Ovary (tissue), 9 donors: ENCODE results near the gene ZBTB8A. TPM values are rescaled to one million over a fixed set of nuclear protein-coding genes. Genes with fewer than 3 reads are reported as not detected.
A peak's percentile ranks its signal among the peaks of the same experiment; 100 is the strongest.

Experiments used
- DNase-seq, 5 donors: peaks; one replicate each; pipeline ENCODE4 v3.0.0-alpha.2; 2019 to 2020
- H3K27ac ChIP-seq, 2 donors: fragments of 200-600 bp; one replicate each; pipeline versions ENCODE4 v1.5.1 to v1.8.0; 2019 to 2022
- H3K27me3 ChIP-seq: fragments of 200-600 bp; one replicate; pipeline ENCODE4 v1.8.0; 2022
- H3K36me3 ChIP-seq: fragments of 200-600 bp; sonication (generic); one replicate; pipeline ENCODE4 v1.5.1; 2019
- H3K4me1 ChIP-seq: one replicate; pipeline ENCODE4 v1.8.1; 2013; ENCODE audit warnings: mild to moderate bottlenecking, moderate library complexity; ENCODE audit not compliant: insufficient read depth
- H3K4me3 ChIP-seq: fragments of 200-600 bp; sonication (generic); one replicate; pipeline ENCODE4 v1.5.1; 2017
- H3K9me3 ChIP-seq, 2 donors: fragments of 200-600 bp in 1 of 2; sonication (generic) in 1 of 2; one replicate each; pipeline versions ENCODE4 v1.5.1 to v1.8.1; 2013 to 2019; ENCODE audit warnings: mild to moderate bottlenecking in 1 of 2, moderate library complexity in 1 of 2
- CTCF ChIP-seq, 3 donors: fragments of 450-650 bp in 2 of 3; fragments of 200-600 bp in 1 of 3; IDR thresholded peaks; one replicate each; pipeline versions ENCODE4 v1.5.1 to v1.8.0; 2016 to 2022; ENCODE audit warnings: antibody characterized with exemption in 3 of 3, mild to moderate bottlenecking in 1 of 3
- EP300 ChIP-seq: sonication (generic); formaldehyde crosslinking; IDR thresholded peaks from one replicate; pipeline ENCODE4 v1.6.1; 2017; ENCODE audit warnings: antibody characterized with exemption
- POLR2A ChIP-seq: fragments of 450-650 bp; IDR thresholded peaks from one replicate; pipeline ENCODE4 v1.6.1; 2017; ENCODE audit warnings: antibody characterized with exemption, mild to moderate bottlenecking, moderate library complexity
- WGBS, 3 donors: extraction: QIAGEN DNeasy Blood & Tissue Kit in 1 of 3; methylation state at CpG; one replicate each; pipeline versions ENCODE4 v1.1.5 to v1.1.7; 2013 to 2017; 5-methylcytosine and 5-hydroxymethylcytosine counted together
- intact Hi-C, 4 donors: fragments of 100-400 bp; cut with DNase I; formaldehyde crosslinking; loops; one replicate each; pipeline versions ENCODE4 v1.11.0 to v1.15.1; 2022 to 2023
- polyA plus RNA-seq, 2 donors: library from polyadenylated mRNA; stranded (reverse); fragments of 200-250 nt in 1 of 2; fragments of 350-450 nt in 1 of 2; fragmentation: Illumina TruSeq in 1 of 2; extraction: RNeasy Lipid Tissue Mini Kit (QIAGEN cat#74804) in 1 of 2; gene quantifications; one replicate each; pipeline ENCODE4 v1.2.3, GENCODE V29; 2013 to 2014
- small RNA-seq: library from RNA; depleted of rRNA; stranded (forward); fragments of <200 nt; gene quantifications from one replicate; pipeline ENCODE3, GENCODE V24; 2016
- total RNA-seq, 7 donors: library from RNA; depleted of rRNA in 2 of 7; stranded (reverse); fragments of >200 nt in 2 of 7; fragmentation: NEBNext Ultra II Directional in 3 of 7; extraction: Animal tissue kit (Norgen Biotek cat#: 25700) in 3 of 7; gene quantifications; one replicate each; pipeline versions ENCODE4 v1.1.0 to v1.2.4, GENCODE V29; 2016 to 2023
- donor health status: DM: no; HTN: no; CAD: no; lungs with moderate emphysema.
- donor health status: DM: no; HTN: no; CAD: no.
- donor health status: Bipolar disorder and iron deficiency.
- donor health status: DM: yes; HTN: yes; CAD: no.
- donor health status: DM: no; HTN: no; CAD: no.
- donor health status: DM: yes; HTN: yes; CAD: no.

ZBTB8A gene
- total and polyA plus RNA-seq, 9 donors = 4.5 to 13.9 (median 10.3) TPM

GRCh38 chr1:32651461-32652073, 112.3 kb downstream of the ZBTB8A start:
- no peaks in the 10 kb centered on the region for H3K9me3 ChIP-seq
- H3K27ac ChIP-seq = peak overlapping the region; percentile 84 to 96
- H3K27me3 ChIP-seq = no peaks in the 10 kb centered on the region
- H3K4me3 ChIP-seq = peak overlapping the region; percentile 54
- H3K4me1 ChIP-seq = peaks cover 7% of the 10 kb centered on the region
- DNase-seq = no peak
- no peaks in the 10 kb centered on the region for H3K36me3 ChIP-seq
- TF ChIP-seq POLR2A = no peak
- no peak for TF ChIP-seq EP300
- intact Hi-C loops = loop anchor here in 1 of 4 donors (10.0 kb wide), 1 partner anchor 53 kb away; the partner anchor contains the start of gene SYNC
- WGBS, 3 donors = 0 to 1% (median 1%) methylated on average over 38 to 43 of the region's 43 CpGs

DNA sequence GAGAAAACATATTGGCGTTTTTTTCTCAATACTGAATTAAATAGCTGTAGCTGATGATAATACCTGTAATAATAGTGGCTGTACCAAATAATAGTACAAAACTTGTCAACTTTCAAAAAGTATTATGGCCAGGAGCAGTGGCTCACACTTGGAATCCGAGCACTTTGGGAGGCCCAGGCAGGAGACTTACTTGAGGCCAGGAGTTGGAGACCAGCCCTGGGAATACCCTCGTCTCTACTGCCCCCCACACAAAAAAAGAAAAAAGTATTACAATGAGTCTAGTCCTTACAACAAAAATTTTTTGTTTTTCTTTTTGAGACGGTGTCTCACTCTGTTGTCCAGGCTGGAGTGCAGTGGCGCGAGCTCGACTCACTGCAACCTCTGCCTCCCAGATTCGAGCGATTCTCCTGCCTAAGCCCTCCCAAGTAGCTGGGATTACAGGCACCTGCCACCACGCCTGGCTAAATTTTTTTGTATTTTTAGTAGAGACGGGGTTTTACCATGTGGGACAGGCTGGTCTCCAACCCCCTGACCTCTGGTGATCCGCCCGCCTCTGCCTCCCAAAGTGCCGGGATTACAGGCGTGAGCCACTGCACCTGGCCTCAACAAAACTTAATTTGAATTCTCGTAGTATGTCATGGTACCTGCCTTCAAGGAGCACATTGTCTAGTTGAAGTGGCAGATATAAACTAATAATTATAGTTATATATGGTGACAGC, 113.2 kb downstream of the ZBTB8A start:
- intact Hi-C loops = loop anchor here in 1 of 4 donors (10.0 kb wide), 1 partner anchor 52 kb away; the partner anchor contains the start of gene SYNC
- Histone ChIP-seq H3K9me3 (no peaks in the 10 kb centered on the region), H3K27ac (no peak overlapping the region), H3K27me3 (no peaks in the 10 kb centered on the region), H3K4me3 (peak overlapping the region; percentile 54), H3K36me3 (no peaks in the 10 kb centered on the region), H3K4me1 (peaks cover 7% of the 10 kb centered on the region)
- DNase-seq = no peak
- 77 to 83% (median 77%) methylated on average over 16 of the region's 16 CpGs for WGBS, 3 donors
- TF ChIP-seq EP300 = no peak
- no peak for TF ChIP-seq POLR2A
- TF ChIP-seq CTCF (IDR thresholded peaks at IDR 0.05) = no peak

Small RNA genes within 50 kb of the gene (small RNA-seq; reads per million reads assigned to genes)
- not detected for gene RF00019

Other genes with a start within 250 kb of the ZBTB8A start
- gene HDAC1, start 247.3 kb upstream of the ZBTB8A start, total RNA-seq = 100 to 1,000 TPM in 1 of 7 donors, 10 to 100 TPM in 6; 52.9 to 107 (median 89.2) TPM
- gene HDAC1, start 247.3 kb upstream of the ZBTB8A start, polyA plus RNA-seq = 100 to 1,000 TPM in 1 of 2 donors, 10 to 100 TPM in 1; 66.7 to 101 TPM
- 100 to 1,000 TPM; 105 to 667 (median 335) TPM for gene MARCKSL1, start 203.2 kb upstream of the ZBTB8A start, total RNA-seq
- 100 to 1,000 TPM; 226 to 268 TPM for gene MARCKSL1, start 203.2 kb upstream of the ZBTB8A start, polyA plus RNA-seq
- gene FAM229A, start 176.9 kb upstream of the ZBTB8A start, total RNA-seq = 10 to 100 TPM in 6 of 7 donors, 1 to 10 TPM in 1; 9.1 to 27.0 (median 15.5) TPM
- 10 to 100 TPM in 1 of 2 donors, 1 to 10 TPM in 1; 3.0 to 13.2 TPM for gene FAM229A, start 176.9 kb upstream of the ZBTB8A start, polyA plus RNA-seq
- 10 to 100 TPM in 1 of 7 donors, 1 to 10 TPM in 6; 2.5 to 12.4 (median 4.0) TPM for gene TSSK3, start 176.9 kb upstream of the ZBTB8A start, total RNA-seq
- gene TSSK3, start 176.9 kb upstream of the ZBTB8A start, polyA plus RNA-seq = 1 to 10 TPM in 1 of 2 donors, under 1 TPM in 1; 0.78 to 4.2 TPM
- gene BSDC1, start 145.0 kb upstream of the ZBTB8A start, total RNA-seq = 100 to 1,000 TPM in 1 of 7 donors, 10 to 100 TPM in 6; 54.9 to 107 (median 73.0) TPM
- 10 to 100 TPM; 60.5 to 60.7 TPM for gene BSDC1, start 145.0 kb upstream of the ZBTB8A start, polyA plus RNA-seq
- gene ZBTB8B, start 74.4 kb upstream of the ZBTB8A start, total RNA-seq = under 1 TPM; under 0.01 to 0.18 (median 0.10) TPM
- under 1 TPM; 0.04 to 0.10 TPM for gene ZBTB8B, start 74.4 kb upstream of the ZBTB8A start, polyA plus RNA-seq
- gene ZBTB8OS, start 111.1 kb downstream of the ZBTB8A start, total RNA-seq = 10 to 100 TPM; 20.1 to 37.0 (median 27.8) TPM
- 10 to 100 TPM; 20.9 to 25.5 TPM for gene ZBTB8OS, start 111.1 kb downstream of the ZBTB8A start, polyA plus RNA-seq
- 100 to 1,000 TPM in 6 of 7 donors, 10 to 100 TPM in 1; 86.3 to 223 (median 191) TPM for gene RBBP4, start 111.8 kb downstream of the ZBTB8A start, total RNA-seq
- 100 to 1,000 TPM in 1 of 2 donors, 10 to 100 TPM in 1; 78.2 to 117 TPM for gene RBBP4, start 111.8 kb downstream of the ZBTB8A start, polyA plus RNA-seq
- 10 to 100 TPM in 3 of 7 donors, 1 to 10 TPM in 4; 3.2 to 13.5 (median 9.8) TPM for gene SYNC, start 163.3 kb downstream of the ZBTB8A start, total RNA-seq
- 10 to 100 TPM in 1 of 2 donors, 1 to 10 TPM in 1; 3.0 to 10.6 TPM for gene SYNC, start 163.3 kb downstream of the ZBTB8A start, polyA plus RNA-seq